Osteocyte (in vitro differentiated cells): Measurements from ENCODE around the gene CDKL5. TPM values are rescaled to one million over a fixed set of nuclear protein-coding genes. Genes with fewer than 3 reads are reported as not detected.

Source experiments
- DNase-seq: peaks from one replicate; pipeline ENCODE4 v3.0.0; 2021; ENCODE audit warnings: mixed read lengths; ENCODE audit not compliant: unreplicated experiment; ENCODE audit errors: extremely low spot score
- H3K27ac Mint-ChIP-seq: one replicate; pipeline ENCODE4 v1.8.0; 2021; ENCODE audit warnings: mild to moderate bottlenecking, mixed read lengths; ENCODE audit not compliant: unreplicated experiment
- H3K27me3 Mint-ChIP-seq: one replicate; pipeline ENCODE4 v1.8.0; 2021; ENCODE audit warnings: mixed read lengths; ENCODE audit not compliant: unreplicated experiment
- H3K36me3 Mint-ChIP-seq: one replicate; pipeline ENCODE4 v1.8.0; 2021; ENCODE audit warnings: mixed read lengths; ENCODE audit not compliant: unreplicated experiment
- H3K4me1 Mint-ChIP-seq: one replicate; pipeline ENCODE4 v1.8.0; 2021; ENCODE audit warnings: mixed read lengths; ENCODE audit not compliant: unreplicated experiment
- H3K4me3 Mint-ChIP-seq: one replicate; pipeline ENCODE4 v1.8.0; 2021; ENCODE audit warnings: mild to moderate bottlenecking, moderate library complexity, mixed read lengths; ENCODE audit not compliant: unreplicated experiment
- H3K9me3 Mint-ChIP-seq: one replicate; pipeline ENCODE4 v1.8.0; 2021; ENCODE audit warnings: mixed read lengths; ENCODE audit not compliant: unreplicated experiment
- CTCF ChIP-seq: fragments of 200-600 bp; sonication (generic); IDR thresholded peaks from 2 replicates; pipeline ENCODE4 v1.5.0; 2021; ENCODE audit warnings: antibody characterized with exemption, mild to moderate bottlenecking, moderate library complexity
- total RNA-seq: library from RNA; stranded (reverse); gene quantifications from 2 replicates; pipeline ENCODE4 v1.2.1, GENCODE V29; 2021

Gene CDKL5
- total RNA-seq, 1 donor from 2014 or later: 10.9 TPM

- no peak for TF ChIP-seq CTCF
- H3K27me3 Mint-ChIP-seq: no peaks in the 10 kb centered on the region
Observed at GRCh38 chrX:18534949-18535348, 109.5 kb downstream of the CDKL5 start.

GRCh38 chrX:18537068-18537467, 111.7 kb downstream of the CDKL5 start:
- no peak for TF ChIP-seq CTCF
- H3K4me1 Mint-ChIP-seq: peaks cover 18% of the 10 kb centered on the region
- peaks cover 13% of the 10 kb centered on the region for H3K9me3 Mint-ChIP-seq
- H3K4me3 Mint-ChIP-seq: no peak overlapping the region
- no peaks in the 10 kb centered on the region for H3K27me3 Mint-ChIP-seq
- no peak overlapping the region for H3K27ac Mint-ChIP-seq
- no peak for DNase-seq
- H3K36me3 Mint-ChIP-seq: no peaks in the 10 kb centered on the region

More at GRCh38 chrX:18534949-18535348, 109.5 kb downstream of the CDKL5 start:
- H3K4me1 Mint-ChIP-seq: peaks cover 26% of the 10 kb centered on the region
- peaks cover 20% of the 10 kb centered on the region for H3K9me3 Mint-ChIP-seq
- H3K27ac Mint-ChIP-seq: no peak overlapping the region
- H3K4me3 Mint-ChIP-seq: no peak overlapping the region
- DNase-seq: no peak
- no peaks in the 10 kb centered on the region for H3K36me3 Mint-ChIP-seq

GRCh38 chrX:18537524-18537923, 112.1 kb downstream of the CDKL5 start:
- H3K4me3 Mint-ChIP-seq: no peak overlapping the region
- no peak for TF ChIP-seq CTCF
- no peak overlapping the region for H3K27ac Mint-ChIP-seq
- peaks cover 14% of the 10 kb centered on the region for H3K4me1 Mint-ChIP-seq
- peaks cover 13% of the 10 kb centered on the region for H3K9me3 Mint-ChIP-seq
- no peak for DNase-seq
- H3K36me3 Mint-ChIP-seq: no peaks in the 10 kb centered on the region
- no peaks in the 10 kb centered on the region for H3K27me3 Mint-ChIP-seq

- no peak for DNase-seq
- H3K4me1 Mint-ChIP-seq: peaks cover 2% of the 10 kb centered on the region
- H3K4me3 Mint-ChIP-seq: no peak overlapping the region
- H3K36me3 Mint-ChIP-seq: no peaks in the 10 kb centered on the region
- H3K27ac Mint-ChIP-seq: no peak overlapping the region
- H3K27me3 Mint-ChIP-seq: no peaks in the 10 kb centered on the region
- TF ChIP-seq CTCF: no peak
- H3K9me3 Mint-ChIP-seq: peaks cover 18% of the 10 kb centered on the region
Observed at GRCh38 chrX:18542131-18542530, 116.7 kb downstream of the CDKL5 start.

GRCh38 chrX:18542905-18543304, 117.5 kb downstream of the CDKL5 start:
- DNase-seq: no peak
- H3K36me3 Mint-ChIP-seq: no peaks in the 10 kb centered on the region
- no peak overlapping the region for H3K27ac Mint-ChIP-seq
- no peaks in the 10 kb centered on the region for H3K27me3 Mint-ChIP-seq
- H3K4me1 Mint-ChIP-seq: peaks cover 2% of the 10 kb centered on the region
- H3K9me3 Mint-ChIP-seq: peaks cover 18% of the 10 kb centered on the region
- no peak for TF ChIP-seq CTCF
- H3K4me3 Mint-ChIP-seq: no peak overlapping the region
